Large intestine (tissue), 12 donors: Measurements from ENCODE around the gene RNU2-63P. TPM values are rescaled to one million over a fixed set of nuclear protein-coding genes. Genes with fewer than 3 reads are reported as not detected.
A peak's percentile ranks its signal among the peaks of the same experiment; 100 is the strongest.

Experiments used
- DNase-seq, 2 donors: peaks; one replicate each; pipeline versions ENCODE4 v3.0.0 to v3.0.0-alpha.2; 2013
- H3K27ac ChIP-seq: one replicate; pipeline ENCODE4 v1.5.1; 2013; ENCODE audit warnings: low read length
- H3K27me3 ChIP-seq: 2 replicates; pipeline ENCODE4 v1.6.1; 2013; ENCODE audit warnings: low read length; ENCODE audit not compliant: control insufficient read depth, insufficient read depth
- H3K36me3 ChIP-seq: 2 replicates; pipeline ENCODE4 v1.6.1; 2013; ENCODE audit warnings: low read length; ENCODE audit not compliant: control insufficient read depth, insufficient read depth
- H3K4me1 ChIP-seq: one replicate; pipeline ENCODE4 v1.6.1; 2013; ENCODE audit warnings: low read length; ENCODE audit not compliant: control insufficient read depth, insufficient read depth
- H3K4me3 ChIP-seq: one replicate; pipeline ENCODE4 v1.5.1; 2013; ENCODE audit warnings: low read length
- H3K9me3 ChIP-seq: one replicate; pipeline ENCODE4 v1.6.1; 2013; ENCODE audit warnings: mild to moderate bottlenecking, low read depth, low read length, moderate library complexity; ENCODE audit not compliant: control insufficient read depth
- WGBS: methylation state at CpG from one replicate; pipeline ENCODE4 v1.1.5; 2013; ENCODE audit warnings: low lambda C conversion rate; ENCODE audit not compliant: insufficient coverage; 5-methylcytosine and 5-hydroxymethylcytosine counted together
- long read RNA-seq, 11 donors: transcript quantifications; one replicate each; lab custom pipeline, GENCODE V29; 2026
- polyA plus RNA-seq: library from polyadenylated mRNA; unstranded; fragments of 120-200 nt; gene quantifications from one replicate; pipeline ENCODE4 v1.2.1, GENCODE V29; 2013

The RNU2-63P gene
- polyA plus RNA-seq = not detected
- long read RNA-seq, donor 1, partial matches to known transcripts = 0 of 1 reads
- long read RNA-seq, donor 1, other reads (novel, unspliced or antisense) = 0 of 1 reads
- long read RNA-seq, donor 2, partial matches to known transcripts = 0 of 1 reads
- long read RNA-seq, donor 2, other reads (novel, unspliced or antisense) = 0 of 1 reads
- long read RNA-seq, donor 3 = 0 reads
- long read RNA-seq, donor 4, partial matches to known transcripts = 0 of 1 reads
- long read RNA-seq, donor 4, other reads (novel, unspliced or antisense) = 0 of 1 reads
- long read RNA-seq, donor 5, partial matches to known transcripts = 0 of 3 reads
- long read RNA-seq, donor 5, other reads (novel, unspliced or antisense) = 0 of 3 reads
- long read RNA-seq, donor 6 = 0 reads
- long read RNA-seq, donor 7, transcript RNU2-63P-201 (1 exons, 194 nt) = major isoform, 5 of 5 reads
- long read RNA-seq, donor 7, partial matches to known transcripts = 0 of 5 reads
- long read RNA-seq, donor 7, other reads (novel, unspliced or antisense) = 0 of 5 reads
- long read RNA-seq, donor 8, partial matches to known transcripts = 0 of 1 reads
- long read RNA-seq, donor 8, other reads (novel, unspliced or antisense) = 0 of 1 reads
- long read RNA-seq, donor 9 = 0 reads
- long read RNA-seq, donor 10, partial matches to known transcripts = 0 of 1 reads
- long read RNA-seq, donor 10, other reads (novel, unspliced or antisense) = 0 of 1 reads
- long read RNA-seq, donor 11, partial matches to known transcripts = 0 of 1 reads
- long read RNA-seq, donor 11, other reads (novel, unspliced or antisense) = 0 of 1 reads

DNA sequence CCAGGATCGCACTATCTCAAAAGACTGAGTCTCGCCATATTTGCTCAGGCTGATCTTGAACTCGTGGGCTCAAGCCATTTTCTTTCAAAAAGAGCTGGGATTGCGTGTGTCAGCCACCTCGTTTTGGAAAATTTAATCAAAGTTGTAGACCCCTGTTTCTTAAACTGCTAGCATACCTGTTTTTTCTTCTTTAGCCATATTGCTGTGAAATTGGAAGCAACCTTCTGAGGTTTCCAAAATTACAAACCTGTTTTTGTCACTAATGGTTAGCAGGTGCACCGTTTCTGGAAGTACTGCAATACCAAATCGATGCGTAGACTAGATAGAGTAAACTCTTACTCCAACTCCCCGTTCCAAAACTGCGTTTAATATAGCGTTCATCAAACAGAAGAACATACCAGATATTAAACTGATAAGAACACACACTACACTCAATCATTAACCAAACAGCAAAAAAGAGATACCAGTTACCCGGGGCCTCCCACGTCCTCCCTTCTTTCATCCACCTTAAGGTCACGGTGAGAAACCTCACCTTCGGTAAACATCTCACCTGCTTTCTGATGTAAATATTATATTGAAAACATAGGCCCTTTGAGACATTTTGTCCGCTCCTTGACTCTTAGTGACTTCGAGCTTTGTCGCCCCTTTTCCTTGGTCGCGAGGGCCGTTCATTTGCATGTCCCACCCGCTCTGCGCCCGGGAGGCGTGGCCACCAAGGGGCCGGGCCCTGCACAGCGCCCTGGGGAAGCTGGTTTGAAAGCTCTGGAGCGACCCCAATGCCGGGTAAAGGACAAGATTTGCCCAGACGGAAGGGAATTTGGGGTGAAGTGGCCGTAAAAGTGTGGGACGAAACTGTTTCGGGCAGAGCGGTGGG lies at the start of gene RNU2-63P:
TSS of gene RNU2-63P (minus strand) at position 462 of the 874 bp plus-strand sequence.
- H3K36me3 ChIP-seq = no peaks in the 10 kb centered on the region
- whole genome bisulfite sequencing = 0% methylated on average over 3 of the region's 34 CpGs
- peaks cover 3% of the 10 kb centered on the region for H3K4me1 ChIP-seq
- H3K27me3 ChIP-seq = no peaks in the 10 kb centered on the region
- H3K27ac ChIP-seq = peak within 1 kb of the TSS; percentile 59
- peak within 1 kb of the TSS; percentile 66 for H3K4me3 ChIP-seq
- peak; percentile 73 to 91 for DNase-seq
- peaks cover 5% of the 10 kb centered on the region for H3K9me3 ChIP-seq

DNA sequence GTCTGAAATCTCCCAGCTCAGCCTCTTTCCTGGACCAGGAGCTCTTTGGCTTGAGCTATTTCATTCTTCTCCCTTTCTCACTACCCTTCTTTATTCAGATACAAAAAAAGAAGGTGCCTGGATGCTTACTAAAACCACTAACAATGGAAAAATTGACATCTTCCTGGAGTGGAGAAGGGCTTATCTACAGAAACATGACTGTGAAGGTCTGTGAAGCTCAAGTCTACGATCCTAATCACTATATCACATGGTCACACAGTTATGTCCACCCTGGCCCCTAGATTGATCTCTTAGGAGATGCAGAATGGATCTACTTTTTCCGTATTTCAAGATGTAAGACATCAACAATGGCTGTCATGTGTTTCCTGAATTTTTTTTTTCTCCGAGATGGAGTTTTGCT lies 44.9 kb upstream of the RNU2-63P start:
- H3K4me1 ChIP-seq = peaks cover 3% of the 10 kb centered on the region
- DNase-seq = no peak
- no peak overlapping the region for H3K4me3 ChIP-seq
- H3K36me3 ChIP-seq = no peaks in the 10 kb centered on the region
- no peak overlapping the region for H3K27ac ChIP-seq
- H3K9me3 ChIP-seq = no peaks in the 10 kb centered on the region
- 80% methylated on average over 1 of the region's 3 CpGs for WGBS
- no peaks in the 10 kb centered on the region for H3K27me3 ChIP-seq

DNA sequence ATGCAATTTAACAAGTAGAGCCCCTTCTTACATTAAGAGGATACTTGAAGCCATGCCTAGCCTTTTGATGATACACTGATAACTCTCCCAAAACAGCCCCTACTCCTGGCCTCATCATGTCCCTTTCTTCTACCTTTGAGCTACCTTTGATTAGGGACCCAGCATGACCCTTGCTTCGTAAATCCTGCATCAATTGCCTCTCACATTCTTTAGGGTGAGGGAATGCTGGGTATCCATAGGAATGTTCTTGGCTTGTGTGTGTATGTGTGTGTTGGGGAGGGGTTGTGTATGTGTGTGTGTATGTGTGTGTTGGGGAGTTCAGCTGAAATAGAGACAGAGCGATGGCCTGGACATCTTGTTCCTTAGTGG lies 44.5 kb upstream of the RNU2-63P start:
- H3K4me3 ChIP-seq = no peak overlapping the region
- no peak overlapping the region for H3K27ac ChIP-seq
- no CpG with 5 or more reads among the region's 2 CpGs for WGBS
- H3K4me1 ChIP-seq = peaks cover 7% of the 10 kb centered on the region
- no peaks in the 10 kb centered on the region for H3K27me3 ChIP-seq
- H3K36me3 ChIP-seq = no peaks in the 10 kb centered on the region
- H3K9me3 ChIP-seq = no peaks in the 10 kb centered on the region
- no peak for DNase-seq

DNA sequence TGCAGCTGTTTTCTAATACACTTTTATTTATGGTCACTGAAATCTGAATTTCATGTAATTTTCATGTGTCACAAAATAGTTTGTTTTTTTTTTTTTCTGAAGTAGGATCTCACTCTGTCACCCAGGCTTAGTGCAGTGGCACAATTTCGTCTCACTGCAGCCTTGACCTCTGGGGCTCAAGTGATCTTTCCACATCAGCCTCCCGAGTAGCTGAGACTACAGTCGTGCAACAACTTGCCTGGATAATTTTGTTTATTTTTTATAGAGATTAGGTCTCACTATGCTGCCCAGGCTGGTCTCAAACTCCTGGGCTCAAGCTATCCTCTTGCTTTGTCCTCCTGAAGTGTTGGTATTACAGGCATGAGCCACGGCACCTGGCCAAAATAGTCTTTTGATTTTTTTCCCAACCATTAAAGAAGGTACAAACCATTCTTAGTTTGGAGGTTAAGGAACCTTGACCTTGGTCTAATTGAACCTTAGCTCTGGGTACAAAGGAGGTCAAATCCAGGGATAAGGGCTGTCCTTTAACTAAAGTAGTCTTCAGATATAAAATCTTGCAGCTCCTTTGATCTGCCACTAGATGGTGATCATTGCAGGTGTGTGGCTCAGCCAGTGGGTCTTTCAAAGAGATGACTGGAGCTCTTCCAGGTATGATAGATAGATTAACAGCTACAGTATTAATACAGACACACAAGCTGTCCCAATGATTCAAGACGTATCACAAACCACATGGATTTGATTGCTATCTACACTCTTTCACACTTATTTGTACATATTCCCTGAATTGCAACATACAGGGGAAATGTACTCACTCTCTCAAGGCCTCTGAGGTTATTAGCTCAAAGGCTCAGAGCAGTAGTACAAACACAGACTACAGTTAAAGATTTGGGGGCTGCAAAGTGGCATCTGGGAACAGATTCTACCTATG lies 43.9 kb upstream of the RNU2-63P start:
- peak in 1 of 2 donors; percentile 54 for DNase-seq
- 0% methylated on average over 1 of the region's 5 CpGs for WGBS
- no peak overlapping the region for H3K4me3 ChIP-seq

DNA sequence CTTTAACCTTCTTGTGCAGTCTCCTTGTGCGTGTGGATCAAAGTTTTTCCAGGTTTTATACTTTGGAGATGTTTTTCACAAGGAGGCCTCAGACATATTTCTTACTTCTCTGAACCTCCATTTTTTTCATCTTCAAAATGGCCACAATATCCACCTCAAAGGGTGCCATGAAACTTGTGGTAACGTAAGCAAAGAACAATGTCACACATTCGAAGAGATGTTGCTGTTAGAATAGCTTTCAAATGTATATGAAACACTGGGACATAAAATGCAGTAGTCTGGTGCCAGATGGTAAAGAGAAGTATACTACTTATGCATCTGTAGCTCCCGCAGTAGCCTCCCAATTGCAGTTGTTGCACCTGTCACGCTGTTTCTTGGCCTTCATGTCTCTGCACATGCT lies 41.8 kb upstream of the RNU2-63P start:
- H3K27ac ChIP-seq = no peak overlapping the region
- H3K36me3 ChIP-seq = no peaks in the 10 kb centered on the region
- 80% methylated on average over 1 of the region's 5 CpGs for WGBS
- DNase-seq = no peak
- no peaks in the 10 kb centered on the region for H3K9me3 ChIP-seq
- no peaks in the 10 kb centered on the region for H3K27me3 ChIP-seq
- peaks cover 12% of the 10 kb centered on the region for H3K4me1 ChIP-seq
- no peak overlapping the region for H3K4me3 ChIP-seq

More for the DNA sequence above, 43.9 kb upstream of the RNU2-63P start:
- H3K36me3 ChIP-seq = no peaks in the 10 kb centered on the region
- no peak overlapping the region for H3K27ac ChIP-seq
- peaks cover 7% of the 10 kb centered on the region for H3K4me1 ChIP-seq
- no peaks in the 10 kb centered on the region for H3K9me3 ChIP-seq
- no peaks in the 10 kb centered on the region for H3K27me3 ChIP-seq

DNA sequence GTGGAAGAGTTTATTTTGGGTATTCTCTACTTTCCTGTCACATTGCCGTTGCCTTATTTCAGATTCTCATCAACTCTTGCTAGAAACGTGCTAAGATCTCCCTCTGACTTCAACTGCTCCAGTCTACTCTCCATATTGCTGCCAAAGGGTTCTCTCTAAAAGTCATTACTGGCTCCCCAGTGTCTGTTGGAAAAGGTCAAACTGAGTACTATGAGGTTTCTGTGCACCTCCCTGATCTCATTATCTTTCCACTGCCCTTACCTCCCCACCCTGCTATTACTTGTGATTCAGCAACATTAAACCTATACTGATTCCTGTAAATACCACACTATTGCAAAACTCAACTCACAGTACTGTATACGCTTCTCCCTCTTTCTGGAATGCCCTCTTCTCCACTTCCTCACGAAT lies 41.1 kb upstream of the RNU2-63P start:
- H3K4me1 ChIP-seq = peaks cover 12% of the 10 kb centered on the region
- H3K4me3 ChIP-seq = no peak overlapping the region
- no peak overlapping the region for H3K27ac ChIP-seq
- H3K36me3 ChIP-seq = no peaks in the 10 kb centered on the region
- H3K9me3 ChIP-seq = no peaks in the 10 kb centered on the region
- WGBS = 19% methylated on average over 2 of the region's 4 CpGs
- H3K27me3 ChIP-seq = no peaks in the 10 kb centered on the region
- no peak for DNase-seq

DNA sequence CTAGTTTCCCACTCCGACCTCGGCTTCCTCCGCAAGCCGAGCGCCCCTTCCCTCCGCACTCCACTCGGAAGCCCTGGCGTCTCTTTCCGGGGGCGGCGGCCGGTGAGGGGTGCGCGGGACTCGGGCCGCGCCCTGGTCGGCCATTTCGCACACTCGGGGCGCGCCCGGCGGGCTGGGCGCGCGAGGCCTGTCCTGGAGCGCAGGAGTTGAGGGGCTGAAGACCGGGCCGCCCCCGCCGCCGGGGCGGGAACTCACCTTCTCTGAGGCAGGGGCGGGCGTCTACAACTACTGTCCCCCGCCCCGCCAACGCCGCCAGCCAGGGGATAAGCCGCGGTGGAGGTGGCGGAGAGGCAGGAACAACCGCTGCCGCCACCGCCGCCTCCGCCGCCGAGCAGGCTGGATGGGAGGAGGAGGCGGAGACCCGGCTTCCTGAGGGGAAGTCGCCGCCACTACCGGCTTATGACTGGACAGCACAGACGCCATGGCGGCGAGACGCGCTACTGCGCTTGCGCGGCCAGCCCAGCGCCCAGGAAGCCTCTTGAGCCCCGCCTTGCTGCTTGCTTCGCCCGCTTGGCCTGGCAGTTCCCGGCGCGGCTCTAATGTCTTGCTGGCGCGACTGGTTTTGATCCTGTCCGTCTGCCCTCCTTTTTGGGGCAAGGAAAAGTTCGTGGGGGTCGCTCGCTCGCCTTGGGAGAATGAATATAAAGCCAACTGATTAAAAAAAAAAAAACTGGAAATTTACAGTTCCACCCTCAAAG lies 39.2 kb upstream of the RNU2-63P start, which contains the start of gene KRCC1:
TSS of gene KRCC1 (minus strand) at position 413 of the 758 bp plus-strand sequence. CDS start 27,220 bp downstream, outside the sequence.
- H3K4me1 ChIP-seq = peaks cover 12% of the 10 kb centered on the region
- WGBS = no CpG with 5 or more reads among the region's 77 CpGs

DNA sequence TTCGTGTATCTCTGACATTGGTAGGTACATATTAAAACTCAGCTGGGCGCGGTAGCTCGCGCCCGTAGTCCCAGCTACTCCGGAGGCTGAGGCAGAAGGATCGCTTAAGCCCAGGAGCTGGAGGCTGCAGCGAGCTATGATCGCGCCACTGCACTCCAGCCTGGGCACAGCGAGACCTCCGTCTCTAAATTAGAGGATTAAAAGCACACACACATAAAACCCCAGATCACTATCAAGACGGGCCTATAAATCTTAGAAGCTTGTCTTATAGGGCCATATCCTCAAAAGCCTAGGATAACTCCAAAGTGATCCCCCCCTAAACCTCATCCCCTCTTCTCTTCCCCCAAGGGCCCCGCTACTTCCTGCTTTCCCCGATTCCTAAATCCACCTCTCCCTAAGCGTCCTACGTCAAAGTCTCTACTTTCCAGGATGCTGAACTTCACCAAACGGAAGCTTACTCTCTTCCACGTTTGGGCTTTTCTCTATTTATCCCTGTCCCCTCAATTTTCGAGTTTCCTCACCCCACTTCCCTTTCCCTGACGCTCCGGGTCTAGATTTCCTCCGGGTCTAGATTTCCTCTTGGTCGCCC lies 38.5 kb upstream of the RNU2-63P start:
- peaks cover 12% of the 10 kb centered on the region for H3K4me1 ChIP-seq
- no peaks in the 10 kb centered on the region for H3K9me3 ChIP-seq
- H3K27ac ChIP-seq = peak overlapping the region; percentile 96
- H3K4me3 ChIP-seq = peak overlapping the region; percentile 87
- H3K27me3 ChIP-seq = no peaks in the 10 kb centered on the region
- 0% methylated on average over 7 of the region's 25 CpGs for WGBS
- no peak for DNase-seq
- no peaks in the 10 kb centered on the region for H3K36me3 ChIP-seq

More for the DNA sequence above, 39.2 kb upstream of the RNU2-63P start, which contains the start of gene KRCC1:
- H3K9me3 ChIP-seq = no peaks in the 10 kb centered on the region
- no peaks in the 10 kb centered on the region for H3K36me3 ChIP-seq
- H3K27ac ChIP-seq = peak within 1 kb of the TSS; percentile 96
- peak; percentile 97 to 98 for DNase-seq
- H3K4me3 ChIP-seq = peak within 1 kb of the TSS; percentile 87
- H3K27me3 ChIP-seq = no peaks in the 10 kb centered on the region
